MV-4-11 (cell line): ENCODE results near the gene ZNF407.
"Not testable (repeated sequence)": the region's sequence is repeated elsewhere in the genome, so short reads cannot be mapped to it uniquely, and the experiment has no call there.

ENCODE experiments used
- DNase-seq: peaks from one replicate; lab custom pipeline; 2025; lab: John Stamatoyannopoulos, UW

The ZNF407 gene

DNA sequence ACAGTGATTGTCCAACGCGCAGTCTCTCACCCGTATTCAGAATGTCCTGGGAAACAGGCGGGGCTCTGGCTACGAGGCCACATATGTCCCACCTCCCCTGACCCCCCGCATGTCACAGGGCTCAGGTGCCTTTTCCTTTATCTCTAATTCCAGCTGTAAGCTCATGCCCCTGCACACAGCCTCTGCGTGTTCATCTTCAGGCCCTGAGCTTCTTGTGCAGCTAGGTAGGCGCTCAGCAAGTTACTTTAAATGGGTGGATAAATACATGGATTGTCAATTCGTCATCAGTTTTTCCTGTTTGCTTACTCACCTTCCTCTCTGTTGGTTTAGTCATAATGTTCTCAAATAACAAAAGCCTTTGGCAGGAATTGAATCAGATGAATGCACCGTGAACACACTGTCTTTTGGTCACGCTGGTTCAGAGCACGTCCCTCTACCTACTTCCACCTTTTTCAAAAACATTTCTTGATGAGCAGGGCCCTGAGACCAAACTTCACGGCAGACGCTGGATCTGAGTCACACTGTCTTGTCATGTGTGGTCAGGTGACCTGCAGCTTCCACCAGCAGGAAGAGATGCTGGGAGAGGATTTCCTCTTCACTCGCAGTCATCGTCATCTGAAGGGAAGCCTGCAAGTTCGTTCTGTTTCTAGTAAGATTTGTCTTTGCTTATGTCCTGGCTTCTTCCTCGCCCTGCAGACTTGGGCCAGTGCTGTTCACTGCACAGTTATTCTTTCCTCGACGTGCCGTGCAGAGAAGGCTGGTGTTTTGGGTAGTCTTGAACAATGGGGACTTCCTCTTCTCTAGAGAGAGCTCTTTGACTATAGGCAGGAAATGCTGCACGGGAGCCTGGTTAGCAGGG, 473.2 kb downstream of the ZNF407 start:
- DNase-seq = peak; percentile 84

GRCh38 chr18:75071484-75071785, 473.8 kb downstream of the ZNF407 start:
- no peak for DNase-seq

DNA sequence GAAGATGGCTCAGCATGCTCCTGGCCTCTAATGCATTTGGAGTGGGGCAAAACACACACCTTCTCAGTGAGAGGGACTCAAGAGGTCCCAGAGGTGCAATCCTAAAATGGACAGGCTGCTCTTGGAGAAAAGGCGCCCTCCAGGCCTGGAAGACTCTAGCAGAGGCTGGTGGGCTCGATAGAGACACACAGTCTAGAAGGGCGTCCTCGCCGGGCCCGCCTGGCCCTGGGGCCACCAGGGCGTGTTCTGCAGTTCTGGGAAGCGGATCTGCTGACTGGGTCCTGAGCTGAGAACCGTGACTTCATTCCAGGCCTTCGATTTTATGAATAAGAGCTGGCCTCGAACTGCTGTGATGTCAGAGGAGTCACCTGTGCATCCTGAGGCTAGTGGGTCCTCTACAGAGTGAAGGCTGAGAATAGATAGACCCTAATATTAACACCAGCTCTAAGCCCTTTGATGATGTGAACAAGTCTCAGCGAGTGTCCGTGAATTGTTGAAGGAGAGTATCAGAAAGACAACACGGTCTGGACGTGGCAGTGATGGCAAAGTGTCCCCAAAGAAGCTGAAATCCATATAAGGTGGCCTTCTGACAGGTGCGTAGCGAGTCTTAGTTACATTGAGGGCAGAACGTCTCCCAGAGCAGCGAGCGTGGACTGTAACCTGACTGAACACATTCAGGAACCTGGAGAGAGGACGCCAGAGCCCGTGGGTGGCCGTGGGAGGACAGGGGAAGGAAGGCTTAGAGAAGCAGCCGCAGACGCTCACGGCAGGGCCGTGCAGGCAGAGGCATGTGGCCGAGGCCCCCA, 474.4 kb downstream of the ZNF407 start:
- no peak for DNase-seq

DNA sequence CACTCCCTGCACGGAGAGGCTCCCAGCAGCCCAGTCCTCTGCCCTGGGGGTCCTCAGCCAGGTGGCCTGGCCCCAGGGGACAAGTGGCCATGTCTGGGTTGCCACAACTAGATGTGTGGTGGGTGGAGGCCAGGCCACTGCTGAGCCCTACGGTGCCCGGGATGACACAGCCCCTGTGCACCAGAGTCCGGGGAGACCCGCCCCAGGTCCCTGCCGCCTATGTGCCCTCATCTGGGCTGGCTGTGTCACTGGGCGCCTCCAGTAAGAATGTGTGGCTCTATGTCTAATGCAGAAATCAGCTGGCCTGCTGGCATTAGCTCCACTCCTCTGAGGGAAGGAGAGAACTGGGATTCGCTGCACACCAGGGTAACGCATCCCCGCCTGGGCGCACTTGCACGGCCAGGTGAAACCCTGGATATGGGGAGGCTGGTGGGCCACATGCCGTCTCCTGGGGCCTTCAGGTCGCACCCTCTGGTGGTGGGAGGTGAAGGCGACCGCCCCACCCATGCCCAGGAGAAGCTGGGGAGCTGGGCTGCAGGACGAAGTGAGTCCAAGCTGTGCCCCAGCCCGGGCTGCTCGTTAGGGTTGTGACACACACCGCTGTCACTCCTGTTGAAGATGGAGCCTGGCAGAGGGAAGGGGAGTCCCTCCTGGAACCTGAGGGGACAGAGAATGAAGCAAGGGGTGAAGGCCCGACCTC, 475.2 kb downstream of the ZNF407 start:
- no peak for DNase-seq

- no peak for DNase-seq
Measured at GRCh38 chr18:75073654-75074053, 476.0 kb downstream of the ZNF407 start.

DNA sequence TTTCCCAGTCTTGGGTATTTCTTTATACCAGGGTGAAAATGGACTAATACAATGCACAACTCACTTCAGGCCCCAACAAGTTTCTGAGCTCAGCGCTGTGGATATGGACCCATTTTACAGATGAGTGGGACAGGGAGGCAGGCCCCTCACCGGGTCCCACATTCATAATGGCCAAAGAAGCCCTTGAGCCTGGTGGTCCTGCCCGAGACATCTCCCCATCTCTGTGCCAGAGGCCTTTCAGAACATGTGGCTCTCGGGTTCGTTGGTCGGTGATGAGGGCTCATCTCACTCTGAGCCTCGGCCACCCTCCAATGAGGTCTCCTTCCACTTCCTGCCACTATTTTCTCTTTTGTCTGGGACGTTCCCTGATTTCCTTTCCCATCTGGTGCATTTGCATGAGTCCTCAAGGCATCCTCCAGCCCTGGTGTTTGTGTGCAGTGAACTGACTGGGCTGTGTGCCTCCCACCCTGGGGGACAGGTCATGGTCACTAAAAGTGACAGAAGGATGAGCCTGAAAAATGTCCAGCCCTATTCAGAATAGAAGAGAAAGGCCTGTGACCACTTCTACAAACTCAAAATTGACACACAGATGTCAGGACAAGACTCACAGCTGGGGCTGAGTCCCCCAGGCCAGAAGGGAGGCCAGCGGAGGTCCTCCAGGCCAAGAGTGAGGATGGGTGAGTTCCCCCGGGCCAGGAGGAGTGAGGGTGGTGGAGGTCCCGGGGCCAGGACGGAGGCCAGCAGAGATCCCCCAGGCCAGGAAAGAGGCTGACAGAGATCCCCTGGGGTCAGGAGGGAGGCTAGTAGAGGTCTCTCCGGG, 476.7 kb downstream of the ZNF407 start:
- DNase-seq = no peak

DNA sequence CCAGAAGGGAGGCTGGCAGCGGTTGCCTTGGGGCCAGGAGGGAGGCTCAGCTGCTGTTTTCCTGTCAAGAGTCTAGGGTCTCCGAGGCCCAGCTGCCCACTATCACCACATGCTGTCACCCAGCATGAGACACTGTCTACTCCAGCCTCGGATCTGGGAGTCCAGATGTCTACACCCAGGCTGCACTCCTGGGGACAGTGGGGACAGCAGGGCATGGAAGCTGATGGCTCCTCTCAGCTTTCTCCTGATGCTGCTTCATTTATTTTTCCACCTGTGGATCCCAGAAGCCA, 477.3 kb downstream of the ZNF407 start:
- DNase-seq = no peak

- no peak for DNase-seq
Measured at GRCh38 chr18:75075429-75075841, 477.8 kb downstream of the ZNF407 start.

GRCh38 chr18:75076286-75076685, 478.6 kb downstream of the ZNF407 start:
- DNase-seq = no peak

GRCh38 chr18:75081486-75081885, 483.8 kb downstream of the ZNF407 start:
- no peak for DNase-seq

GRCh38 chr18:75083131-75083530, 485.5 kb downstream of the ZNF407 start:
- no peak for DNase-seq

DNA sequence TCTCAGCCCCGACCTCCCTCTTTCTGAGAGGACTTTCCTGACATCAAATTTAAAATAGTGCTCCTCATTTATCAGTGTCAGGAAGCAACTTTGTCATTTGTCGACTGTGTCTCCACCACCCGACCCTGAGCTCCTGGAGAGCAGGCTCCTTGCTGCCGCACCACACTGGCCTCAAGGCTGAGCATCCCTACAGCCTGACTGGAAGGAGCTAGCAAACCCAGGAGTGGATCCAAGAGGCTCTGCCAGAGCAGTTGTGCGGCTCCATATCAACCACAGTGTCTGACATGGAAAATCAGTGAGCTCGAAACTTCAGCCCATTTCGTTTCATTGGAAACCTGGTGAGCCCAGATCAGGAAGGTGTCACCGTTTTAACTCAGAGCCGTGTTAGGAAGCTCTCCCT, 486.1 kb downstream of the ZNF407 start:
- DNase-seq = no peak

DNA sequence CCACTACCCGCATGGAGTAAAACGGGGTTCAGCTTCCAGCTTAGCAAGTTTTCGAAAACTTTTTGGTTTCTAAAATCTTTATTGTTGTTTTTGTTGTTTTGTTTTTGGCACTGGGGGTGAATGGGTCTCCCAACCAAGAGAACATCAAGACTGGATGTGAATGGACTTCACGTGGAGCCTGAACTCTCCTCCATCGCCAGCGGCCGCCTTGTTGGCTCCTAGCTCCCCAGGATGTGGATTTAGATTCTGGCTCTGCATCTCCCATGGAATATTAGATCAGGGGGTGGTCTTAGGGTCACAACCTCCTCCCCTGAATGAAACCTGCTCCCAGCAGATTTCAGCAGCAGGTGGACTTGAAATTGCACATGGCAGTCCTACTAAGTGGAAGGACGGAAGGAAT, 488.0 kb downstream of the ZNF407 start:
- not testable (repeated sequence) for DNase-seq

DNA sequence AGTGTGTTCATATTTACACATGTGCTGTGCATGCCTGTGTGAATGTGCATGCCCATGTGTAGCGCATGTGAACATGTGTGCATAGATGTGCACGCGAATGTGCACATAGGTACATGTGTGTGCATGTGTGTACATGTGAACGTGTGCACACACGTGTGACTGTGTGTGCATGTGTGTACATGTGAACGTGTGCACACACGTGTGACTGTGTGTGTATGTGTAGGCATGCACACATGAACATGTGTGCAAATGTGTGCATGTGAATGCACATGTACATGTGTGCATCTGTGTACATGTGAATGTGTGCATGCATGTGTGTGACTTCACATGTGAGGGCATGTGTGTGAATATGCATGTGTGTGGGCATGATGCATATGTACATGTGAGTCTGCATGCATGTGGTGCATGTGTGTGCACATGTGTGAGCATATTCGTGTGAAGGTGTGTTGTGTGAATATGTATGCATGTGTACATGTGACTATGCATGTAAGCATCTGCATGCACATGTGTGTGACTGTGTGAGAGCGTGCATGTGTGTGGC, 488.9 kb downstream of the ZNF407 start:
- no peak for DNase-seq

DNA sequence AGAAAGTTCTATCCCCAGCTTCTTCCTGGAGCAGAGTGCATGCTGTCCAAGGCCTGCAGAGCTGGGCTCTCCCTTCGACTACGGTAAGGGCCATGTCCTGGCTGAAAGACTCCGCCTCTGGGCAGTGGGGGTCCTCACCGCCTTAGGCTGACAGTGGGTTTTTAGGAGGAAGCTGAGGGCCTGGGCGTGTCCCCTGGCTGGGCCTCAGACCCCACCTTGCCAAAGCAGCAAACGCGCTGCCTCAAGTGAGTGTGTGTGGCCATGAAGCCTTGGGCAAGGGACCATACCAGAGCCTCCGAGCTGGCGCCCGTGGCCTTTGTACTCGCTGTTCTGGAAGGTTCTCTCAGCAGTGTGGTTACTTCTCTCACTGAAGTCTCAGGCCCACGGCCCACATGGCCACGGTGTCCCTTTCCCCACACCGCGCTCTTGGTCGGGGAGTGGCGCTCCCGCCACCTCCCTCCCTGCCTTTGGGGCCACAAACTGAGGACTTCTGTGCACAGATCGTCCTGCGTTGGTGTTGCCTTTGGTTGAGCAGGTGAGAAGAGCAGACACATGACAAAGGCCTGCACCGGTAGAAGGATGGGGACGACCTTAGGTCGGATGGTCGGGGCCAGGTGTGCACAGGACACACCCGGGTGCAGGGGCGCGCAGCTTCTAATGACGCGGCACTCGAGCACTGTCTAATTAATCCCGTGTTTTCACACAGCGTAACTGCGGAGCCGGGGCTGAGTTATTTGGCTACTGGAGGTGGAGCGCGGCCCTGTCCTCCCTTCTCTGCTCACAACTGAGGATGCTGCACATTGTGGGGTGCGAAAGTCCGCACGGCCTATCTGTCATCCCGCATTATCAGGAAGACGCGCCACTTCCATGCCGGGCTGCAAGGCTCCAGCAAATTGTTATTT, 489.7 kb downstream of the ZNF407 start:
- DNase-seq = no peak

DNA sequence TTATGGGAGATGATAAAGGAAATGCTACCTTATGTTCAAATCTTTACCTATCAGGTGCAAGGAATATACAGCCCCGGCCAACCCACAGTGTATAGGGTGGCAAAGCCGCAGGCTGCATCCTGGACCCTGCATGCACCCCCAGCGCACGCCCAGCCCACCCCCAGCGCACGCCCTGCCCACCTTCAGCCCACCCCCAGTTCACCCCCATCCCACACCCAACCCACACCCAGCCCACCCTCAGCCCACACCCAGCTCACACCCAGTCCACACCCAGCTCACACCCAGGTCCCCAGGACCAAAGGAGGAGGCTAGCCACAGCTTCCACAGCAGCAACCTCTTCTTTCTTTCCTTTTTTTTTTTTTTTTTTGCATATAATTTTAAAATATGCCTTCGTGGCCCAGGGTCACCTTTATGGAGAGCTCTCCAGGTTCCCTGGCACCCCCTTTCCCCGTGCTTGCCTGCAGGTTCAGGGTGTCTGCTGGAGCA, 490.4 kb downstream of the ZNF407 start:
- DNase-seq = no peak

DNA sequence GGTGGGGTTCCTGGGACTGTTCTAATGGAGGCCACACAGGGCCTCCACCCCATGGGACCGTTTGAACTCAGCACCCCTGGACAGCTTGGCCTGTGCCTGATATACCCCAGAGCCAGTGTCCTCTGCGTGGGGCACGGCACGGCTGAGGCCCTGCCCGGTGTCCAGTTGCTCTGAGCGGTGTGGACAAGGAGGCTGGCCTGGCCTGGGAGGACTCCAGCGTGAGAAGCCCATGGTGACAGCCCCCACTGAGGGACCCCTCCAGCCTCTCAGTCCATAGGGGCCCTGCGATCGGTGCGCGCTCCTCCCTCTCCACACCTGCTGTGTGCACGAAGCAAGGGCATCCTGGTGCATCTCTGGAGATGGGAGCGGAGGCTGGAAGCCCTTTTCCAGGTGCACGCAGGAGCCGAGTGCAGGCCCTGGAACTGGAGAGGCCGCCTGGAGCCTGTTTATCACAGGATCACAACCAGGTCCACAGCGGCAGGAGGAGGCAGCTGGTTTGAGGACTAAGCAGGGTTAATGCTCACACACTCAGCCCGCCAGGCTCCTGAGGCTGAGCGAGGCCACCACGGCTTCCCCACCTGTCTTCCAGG, 491.0 kb downstream of the ZNF407 start:
- DNase-seq = no peak

DNA sequence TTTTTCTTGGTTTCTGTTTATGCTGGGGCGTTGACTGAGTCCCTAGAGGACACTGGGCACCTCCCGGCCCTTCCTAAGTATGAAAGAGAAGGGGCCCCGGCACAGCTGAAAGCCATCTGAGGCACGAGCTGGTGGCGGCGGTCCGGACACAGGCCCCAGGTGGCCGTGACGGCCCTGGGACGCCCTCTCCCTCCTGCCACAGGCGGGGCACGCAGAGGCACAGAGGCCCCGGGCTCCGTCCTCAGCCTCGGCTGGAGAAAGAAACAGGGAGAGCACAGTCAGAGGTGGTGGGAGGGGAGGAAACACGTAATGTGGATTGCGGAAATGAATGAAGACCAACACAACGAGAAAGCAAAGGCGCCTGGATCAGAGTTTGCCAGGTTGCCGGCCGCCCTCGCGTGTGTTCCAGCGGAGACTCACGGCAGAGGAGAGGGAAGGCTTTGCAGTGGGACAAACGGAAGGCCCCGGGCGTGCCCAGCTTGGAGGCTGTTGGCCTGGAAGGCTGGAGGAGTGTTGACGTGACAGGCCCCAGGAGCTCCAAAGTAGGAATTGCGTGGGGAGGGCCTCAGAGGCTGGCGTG, 492.2 kb downstream of the ZNF407 start:
- DNase-seq = no peak

- no peak for DNase-seq
Measured at GRCh38 chr18:75090336-75090735, 492.7 kb downstream of the ZNF407 start.
